DMS79 (cell line): Measurements from ENCODE around the gene AEBP2.
"Not testable (repeated sequence)": the region's sequence is repeated elsewhere in the genome, so short reads cannot be mapped to it uniquely, and the experiment has no call there.

ENCODE experiments used
- DNase-seq: peaks from one replicate; lab custom pipeline; 2025; lab: John Stamatoyannopoulos, UW

The AEBP2 gene

GRCh38 chr12:19507823-19508222, 68.5 kb downstream of the AEBP2 start:
- DNase-seq = no peak

- DNase-seq = no peak
These were observed 71.2 kb downstream of the AEBP2 start for GRCh38 chr12:19510461-19510860.

- DNase-seq = no peak
These were observed 75.9 kb downstream of the AEBP2 start for GRCh38 chr12:19515179-19515578.

GRCh38 chr12:19517583-19517982, 78.3 kb downstream of the AEBP2 start:
- no peak for DNase-seq

- no peak for DNase-seq
These were observed 78.9 kb downstream of the AEBP2 start for GRCh38 chr12:19518209-19518608.

- no peak for DNase-seq
These were observed 81.5 kb downstream of the AEBP2 start for GRCh38 chr12:19520646-19521415.

GRCh38 chr12:19525274-19525673, 86.0 kb downstream of the AEBP2 start:
- no peak for DNase-seq

- DNase-seq = no peak
These were observed 88.6 kb downstream of the AEBP2 start for GRCh38 chr12:19527866-19528265.

GRCh38 chr12:19528750-19529149, 89.5 kb downstream of the AEBP2 start:
- no peak for DNase-seq

- no peak for DNase-seq
These were observed 90.8 kb downstream of the AEBP2 start for GRCh38 chr12:19529951-19530636.

- no peak for DNase-seq
These were observed 91.3 kb downstream of the AEBP2 start for GRCh38 chr12:19530637-19531023.

GRCh38 chr12:19533567-19533966, 94.3 kb downstream of the AEBP2 start:
- no peak for DNase-seq

GRCh38 chr12:19539071-19539470, 99.8 kb downstream of the AEBP2 start:
- no peak for DNase-seq

- DNase-seq = no peak
These were observed 100.5 kb downstream of the AEBP2 start for GRCh38 chr12:19539836-19540235.

- DNase-seq = no peak
These were observed 103.3 kb downstream of the AEBP2 start for GRCh38 chr12:19542606-19543005.

- no peak for DNase-seq
These were observed 105.1 kb downstream of the AEBP2 start for GRCh38 chr12:19544353-19544752.

GRCh38 chr12:19545301-19545700, 106.0 kb downstream of the AEBP2 start:
- DNase-seq = no peak

GRCh38 chr12:19546027-19546426, 106.7 kb downstream of the AEBP2 start:
- no peak for DNase-seq

GRCh38 chr12:19546611-19547162, 107.4 kb downstream of the AEBP2 start:
- no peak for DNase-seq

GRCh38 chr12:19547271-19547671, 108.0 kb downstream of the AEBP2 start:
- no peak for DNase-seq

- DNase-seq = no peak
These were observed 109.5 kb downstream of the AEBP2 start for GRCh38 chr12:19548834-19549233.

- no peak for DNase-seq
These were observed 111.3 kb downstream of the AEBP2 start for GRCh38 chr12:19550626-19551025.

GRCh38 chr12:19552441-19553097, 113.3 kb downstream of the AEBP2 start:
- DNase-seq = not testable (repeated sequence)
